GM13976 (cell line): Measurements from ENCODE around the gene ELAC2.

Source experiments
- DNase-seq: peaks from one replicate; pipeline ENCODE4 v3.0.0; 2012; ENCODE audit warnings: low spot score
- in situ Hi-C: fragments of 300-500 bp; cut with MboI; formaldehyde crosslinking; loops from one replicate; pipeline ENCODE4 v1.12.0; 2022; ENCODE audit warnings: low sequenced_read_pairs, mixed read lengths, inconsistent platforms; ENCODE audit not compliant: unreplicated experiment
- TF ChIP-seq, protein P1 (sequence below): IDR thresholded peaks from 2 replicates; pipeline ENCODE4 v1.5.1; 2012; ENCODE audit warnings: borderline replicate concordance, mild to moderate bottlenecking; ENCODE audit not compliant: insufficient read depth; ENCODE audit errors: extremely low read depth, missing control alignments, control extremely low read depth

ELAC2 gene

DNA sequence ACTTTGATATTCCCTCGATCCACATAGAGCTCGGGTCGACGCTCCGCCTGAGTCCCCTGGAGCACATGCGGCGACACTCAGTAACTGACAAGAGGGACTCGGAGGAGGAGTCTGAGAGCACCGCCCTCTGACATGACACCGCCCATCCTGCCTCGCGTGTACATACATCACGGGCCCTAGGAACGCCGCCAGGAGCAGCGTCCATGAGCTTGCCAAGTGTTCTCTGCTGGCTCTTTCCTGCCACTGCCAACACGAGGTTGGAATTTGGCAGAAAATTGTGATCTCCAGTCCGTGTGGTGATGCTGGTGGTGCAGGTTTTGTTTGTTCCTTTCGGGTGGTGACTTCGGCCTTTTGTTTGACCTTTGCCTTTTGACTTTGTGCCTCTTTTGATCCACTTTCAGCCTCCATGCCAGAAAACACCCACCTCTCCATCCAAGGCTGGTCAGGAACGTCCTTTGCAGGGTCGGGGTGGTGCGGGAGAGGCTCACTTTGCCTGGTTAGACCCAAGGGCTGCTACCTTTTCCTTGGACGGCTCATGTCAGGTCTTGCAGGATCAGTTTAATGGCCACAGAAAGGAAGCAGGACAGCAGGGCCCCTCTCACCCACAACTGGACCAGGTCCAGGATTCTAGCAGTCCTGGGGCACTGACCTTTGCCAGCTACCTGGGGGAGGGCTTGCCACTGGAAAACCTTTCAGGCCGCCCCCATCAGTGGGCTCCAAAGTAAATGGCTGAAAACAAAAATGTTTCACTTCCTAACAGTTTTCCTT is 27.6 kb downstream of the ELAC2 start:
- TF ChIP-seq, protein P1, sequence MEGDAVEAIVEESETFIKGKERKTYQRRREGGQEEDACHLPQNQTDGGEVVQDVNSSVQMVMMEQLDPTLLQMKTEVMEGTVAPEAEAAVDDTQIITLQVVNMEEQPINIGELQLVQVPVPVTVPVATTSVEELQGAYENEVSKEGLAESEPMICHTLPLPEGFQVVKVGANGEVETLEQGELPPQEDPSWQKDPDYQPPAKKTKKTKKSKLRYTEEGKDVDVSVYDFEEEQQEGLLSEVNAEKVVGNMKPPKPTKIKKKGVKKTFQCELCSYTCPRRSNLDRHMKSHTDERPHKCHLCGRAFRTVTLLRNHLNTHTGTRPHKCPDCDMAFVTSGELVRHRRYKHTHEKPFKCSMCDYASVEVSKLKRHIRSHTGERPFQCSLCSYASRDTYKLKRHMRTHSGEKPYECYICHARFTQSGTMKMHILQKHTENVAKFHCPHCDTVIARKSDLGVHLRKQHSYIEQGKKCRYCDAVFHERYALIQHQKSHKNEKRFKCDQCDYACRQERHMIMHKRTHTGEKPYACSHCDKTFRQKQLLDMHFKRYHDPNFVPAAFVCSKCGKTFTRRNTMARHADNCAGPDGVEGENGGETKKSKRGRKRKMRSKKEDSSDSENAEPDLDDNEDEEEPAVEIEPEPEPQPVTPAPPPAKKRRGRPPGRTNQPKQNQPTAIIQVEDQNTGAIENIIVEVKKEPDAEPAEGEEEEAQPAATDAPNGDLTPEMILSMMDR: no peak
- in situ Hi-C loops: no loop called here
- no peak for DNase-seq

DNA sequence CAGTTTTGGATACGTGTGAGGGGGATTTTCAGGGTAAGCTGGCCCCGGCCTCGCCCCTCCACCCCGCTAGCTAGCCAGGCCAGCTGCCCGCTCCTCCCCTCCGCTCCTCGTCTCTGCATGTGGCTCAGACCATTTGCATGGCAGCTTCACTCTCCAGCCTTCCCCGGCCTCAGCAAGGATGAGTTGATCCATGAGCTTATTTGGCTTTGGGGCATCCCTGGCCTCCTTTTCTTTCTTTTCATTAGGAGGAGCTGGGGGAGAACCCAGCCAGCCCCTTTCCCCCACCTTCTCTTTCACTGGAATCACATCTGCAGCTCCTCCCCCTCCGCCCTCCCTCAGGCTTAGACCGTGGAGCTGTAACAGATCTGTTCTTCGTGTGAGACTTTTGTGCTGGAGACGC is 30.7 kb downstream of the ELAC2 start:
- TF ChIP-seq, protein P1: no peak
- DNase-seq: no peak
- in situ Hi-C loops: no loop called here

DNA sequence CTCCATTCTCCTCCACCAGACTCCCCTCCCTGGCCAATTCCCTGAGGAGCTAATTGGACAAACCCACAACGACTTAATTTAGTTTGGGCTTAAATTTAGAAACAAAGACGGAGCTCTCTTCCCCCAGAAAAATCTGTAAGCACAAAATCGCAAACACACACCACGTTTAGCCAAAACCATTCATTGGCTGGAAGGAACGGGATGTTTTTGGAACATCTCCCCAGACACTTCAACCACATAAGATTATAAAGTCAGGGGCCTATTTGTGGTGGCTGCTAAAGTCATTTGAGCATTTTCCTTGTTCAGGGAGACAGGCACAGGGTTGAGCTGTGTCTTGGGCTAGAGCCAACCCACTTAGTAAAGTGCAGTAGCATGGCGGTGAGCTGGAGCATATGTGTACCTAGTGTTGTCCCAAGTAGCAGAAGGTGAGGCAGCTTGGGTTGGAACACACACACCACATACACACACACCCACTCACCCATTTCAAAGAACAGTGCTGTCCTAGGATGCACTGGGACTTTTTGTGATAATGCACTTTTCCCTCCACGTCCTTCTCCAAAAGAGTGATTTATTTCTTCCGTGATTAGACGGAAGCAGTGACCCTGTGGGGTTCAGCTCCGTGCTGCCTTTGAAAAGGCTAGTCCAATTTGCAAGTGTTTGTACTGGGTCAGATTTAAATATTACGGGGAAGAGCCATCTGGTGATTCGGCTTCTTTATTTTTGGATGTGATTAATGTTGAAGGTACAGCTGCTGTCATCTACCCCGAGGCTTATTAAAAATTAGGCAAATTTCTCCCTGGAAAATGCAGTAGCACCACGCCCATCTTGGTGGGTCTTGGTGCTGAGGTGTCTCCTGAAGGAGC is 32.2 kb downstream of the ELAC2 start:
- TF ChIP-seq, protein P1: no peak
- DNase-seq: no peak
- in situ Hi-C loops: no loop called here

DNA sequence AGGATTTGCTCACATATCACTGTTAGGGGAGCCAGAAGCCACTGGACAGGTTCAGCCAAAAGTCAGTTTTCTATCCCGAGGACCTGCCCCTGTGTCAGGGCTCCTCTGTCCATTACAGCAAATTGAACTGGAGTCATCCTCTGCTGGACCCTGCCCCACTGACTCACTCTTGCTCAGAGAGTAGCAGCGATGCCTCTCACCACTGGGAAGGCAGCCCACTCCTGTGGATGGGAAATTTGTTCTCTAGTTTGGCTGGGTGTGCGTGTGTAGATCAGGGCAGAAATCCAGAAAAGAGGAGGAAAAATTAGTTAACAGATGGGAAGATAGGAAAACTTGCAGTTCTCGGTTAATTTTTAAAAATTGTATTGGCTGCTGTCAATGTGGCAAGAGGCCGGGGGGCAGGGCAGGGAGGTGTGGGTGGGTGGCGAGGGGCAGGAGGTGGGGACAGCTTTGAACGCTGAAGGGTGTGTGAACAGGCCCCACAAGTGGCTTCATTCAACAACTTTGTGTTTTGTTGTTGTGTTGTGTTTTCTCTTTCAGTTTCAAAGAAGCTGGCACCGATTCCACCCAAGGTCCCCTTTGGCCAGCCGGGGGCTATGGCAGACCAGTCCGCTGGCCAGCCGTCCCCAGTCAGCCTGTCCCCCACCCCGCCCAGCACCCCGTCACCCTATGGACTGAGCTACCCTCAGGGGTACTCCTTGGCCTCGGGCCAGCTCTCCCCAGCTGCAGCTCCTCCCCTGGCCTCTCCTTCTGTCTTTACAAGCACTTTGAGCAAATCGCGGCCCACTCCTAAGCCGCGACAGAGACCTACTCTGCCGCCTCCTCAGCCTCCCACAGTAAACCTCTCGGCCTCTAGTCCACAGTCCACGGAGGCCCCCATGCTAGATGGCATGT is 33.6 kb downstream of the ELAC2 start:
- in situ Hi-C loops: no loop called here
- TF ChIP-seq, protein P1: no peak
- DNase-seq: no peak

DNA sequence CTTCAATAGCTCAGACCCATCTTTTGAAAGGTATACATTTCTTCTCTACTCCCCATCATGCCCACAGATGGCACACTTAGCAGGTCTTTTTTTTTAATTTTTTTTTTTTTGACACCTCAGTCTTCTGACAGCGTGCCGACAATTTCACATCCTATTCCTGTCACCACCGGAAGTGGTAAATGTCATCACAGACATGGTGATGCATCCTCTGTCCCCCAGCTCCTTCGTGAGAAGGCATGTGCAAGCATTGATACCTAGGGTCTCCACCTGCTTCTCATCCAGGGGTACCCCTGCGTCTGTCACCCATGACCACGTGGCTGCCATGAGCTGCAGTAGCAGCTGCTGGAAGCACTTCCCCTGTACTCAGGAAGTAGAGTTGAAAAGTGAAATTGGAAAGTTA is 35.6 kb downstream of the ELAC2 start:
- DNase-seq: no peak
- in situ Hi-C loops: no loop called here
- TF ChIP-seq, protein P1: no peak

DNA sequence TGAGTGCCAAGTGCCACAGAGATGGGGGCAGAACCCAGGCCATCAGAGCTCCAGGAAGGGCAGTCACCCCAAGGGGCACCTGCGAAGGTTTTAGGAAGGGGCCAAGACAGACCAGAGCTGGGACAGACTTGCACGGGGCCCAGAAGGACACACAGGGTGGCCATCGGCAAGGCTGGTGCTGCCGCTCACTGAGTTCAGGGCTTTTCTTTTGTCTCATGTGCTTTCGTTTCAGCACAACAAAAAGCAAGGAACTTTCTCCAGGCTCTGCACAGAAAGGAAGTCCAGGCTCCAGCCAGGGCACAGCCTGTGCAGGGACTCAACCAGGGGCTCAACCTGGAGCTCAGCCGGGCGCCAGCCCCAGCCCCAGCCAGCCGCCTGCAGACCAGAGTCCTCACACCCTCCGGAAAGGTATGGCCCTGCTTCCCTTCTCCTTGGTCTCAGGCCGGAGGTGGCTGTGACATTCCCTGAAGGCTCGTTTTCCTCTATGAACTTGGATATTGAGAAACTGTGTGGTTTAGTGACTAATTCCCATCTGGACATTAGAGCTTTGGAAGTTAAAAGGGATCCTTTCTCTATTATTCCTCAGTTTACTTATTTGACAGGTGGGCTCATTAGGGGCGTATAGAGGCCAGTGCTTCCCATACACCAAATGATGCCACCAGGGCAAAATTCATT is 37.9 kb downstream of the ELAC2 start:
- TF ChIP-seq, protein P1: no peak
- no peak for DNase-seq
- in situ Hi-C loops: no loop called here
